ENCODE data around the gene UCP3. TPM values are rescaled to one million over a fixed set of nuclear protein-coding genes. Genes with fewer than 3 reads are reported as not detected.

Gene UCP3
- total RNA-seq, 1 experiment from 2014 or later, result 1.2 TPM

- Histone ChIP-seq H3F3A (ENCODE audit: low read length, unreplicated experiment) (no peaks in the 10 kb centered on the region), H3K27ac (ENCODE audit: low read length) (no peak overlapping the region), H3K4me1 (ENCODE audit: insufficient read depth, low read length) (no peaks in the 10 kb centered on the region), H3K9me2 (replicated peaks; ENCODE audit: low read length) (no peaks in the 10 kb centered on the region), H3K79me2 (ENCODE audit: low read length) (no peaks in the 10 kb centered on the region), H2AFZ (ENCODE audit: low read length) (no peak overlapping the region), H3K4me2 (ENCODE audit: low read length) (no peak overlapping the region), H3K9ac (ENCODE audit: low read length) (no peak overlapping the region), H4K20me1 (ENCODE audit: low read length) (no peaks in the 10 kb centered on the region), H3K4me3 (ENCODE audit: low read length) (no peak overlapping the region), H3K27me3 (ENCODE audit: low read length) (no peaks in the 10 kb centered on the region), H3K9me3 (ENCODE audit: low read length) (no peaks in the 10 kb centered on the region), H3K36me3 (ENCODE audit: low read depth, low read length) (no peaks in the 10 kb centered on the region)
- intact Hi-C loops (cut with micrococcal nuclease), result no loop called here
- ATAC-seq (no peak), DNase-seq (no peak)
- BruUV-seq (replicated peaks), result no TSS peak
- CTCF ChIA-PET, result no interaction called here
- no peak for TF ChIP-seq EZH2phosphoT487 (IDR thresholded peaks at IDR 0.05; ENCODE audit: borderline replicate concordance, low read length)
- TF ChIP-seq CTCF (conservative IDR thresholded peaks at IDR 0.05; ENCODE audit: low read depth, low read length), result no peak
- no peak for TF ChIP-seq EZH2 (IDR thresholded peaks at IDR 0.05; ENCODE audit: low read length, unreplicated experiment)
- POLR2A ChIA-PET (ENCODE audit: unreplicated experiment), result no interaction called here
Observed at GRCh38 chr11:74004046-74004695, 4.7 kb downstream of the UCP3 start.

- Histone ChIP-seq H3K9me2 (replicated peaks; ENCODE audit: low read length) (no peaks in the 10 kb centered on the region), H3K4me3 (ENCODE audit: low read length) (no peak overlapping the region), H3K36me3 (ENCODE audit: low read depth, low read length) (no peaks in the 10 kb centered on the region), H3F3A (ENCODE audit: low read length, unreplicated experiment) (no peaks in the 10 kb centered on the region), H3K27me3 (ENCODE audit: low read length) (no peaks in the 10 kb centered on the region), H4K20me1 (ENCODE audit: low read length) (no peaks in the 10 kb centered on the region), H2AFZ (ENCODE audit: low read length) (no peak overlapping the region), H3K9me3 (ENCODE audit: low read length) (no peaks in the 10 kb centered on the region), H3K79me2 (ENCODE audit: low read length) (no peaks in the 10 kb centered on the region), H3K4me2 (ENCODE audit: low read length) (no peak overlapping the region), H3K4me1 (ENCODE audit: insufficient read depth, low read length) (no peaks in the 10 kb centered on the region), H3K9ac (ENCODE audit: low read length) (no peak overlapping the region), H3K27ac (ENCODE audit: low read length) (no peak overlapping the region)
- intact Hi-C loops (cut with micrococcal nuclease), result no loop called here
- TF ChIP-seq EZH2 (IDR thresholded peaks at IDR 0.05; ENCODE audit: low read length, unreplicated experiment) (no peak), EZH2phosphoT487 (IDR thresholded peaks at IDR 0.05; ENCODE audit: borderline replicate concordance, low read length) (no peak), CTCF (conservative IDR thresholded peaks at IDR 0.05; ENCODE audit: low read depth, low read length) (no peak)
- DNase-seq (no peak), ATAC-seq (no peak)
- ChIA-PET CTCF (no interaction called here), POLR2A (ENCODE audit: unreplicated experiment) (no interaction called here)
- no TSS peak for BruUV-seq (replicated peaks)
Observed at GRCh38 chr11:74002832-74003231, 6.1 kb downstream of the UCP3 start.

GRCh38 chr11:74001822-74002286, 7.0 kb downstream of the UCP3 start:
- DNase-seq, result no peak
- no peaks in the 10 kb centered on the region for H3K36me3 ChIP-seq (ENCODE audit: low read depth, low read length)
- BruUV-seq (replicated peaks), result no TSS peak
- H4K20me1 ChIP-seq (ENCODE audit: low read length), result no peaks in the 10 kb centered on the region
- no peak for ATAC-seq
- TF ChIP-seq CTCF (conservative IDR thresholded peaks at IDR 0.05; ENCODE audit: low read depth, low read length) (no peak), EZH2phosphoT487 (IDR thresholded peaks at IDR 0.05; ENCODE audit: borderline replicate concordance, low read length) (no peak), EZH2 (IDR thresholded peaks at IDR 0.05; ENCODE audit: low read length, unreplicated experiment) (no peak)
- no peak overlapping the region for H3K9ac ChIP-seq (ENCODE audit: low read length)
- no peak overlapping the region for H3K27ac ChIP-seq (ENCODE audit: low read length)
- H3K4me2 ChIP-seq (ENCODE audit: low read length), result no peak overlapping the region
- no peak overlapping the region for H3K4me3 ChIP-seq (ENCODE audit: low read length)
- H3K79me2 ChIP-seq (ENCODE audit: low read length), result no peaks in the 10 kb centered on the region
- ChIA-PET CTCF (no interaction called here), POLR2A (ENCODE audit: unreplicated experiment) (interaction anchor here (0.5 kb wide), 1 partner anchor 504 kb away, joined by 3 read pairs; no protein-coding TSS in a partner anchor)
- no peaks in the 10 kb centered on the region for H3K27me3 ChIP-seq (ENCODE audit: low read length)
- H3K4me1 ChIP-seq (ENCODE audit: insufficient read depth, low read length), result peaks cover 2% of the 10 kb centered on the region
- peaks cover under 1% of the 10 kb centered on the region for H3F3A ChIP-seq (ENCODE audit: low read length, unreplicated experiment)
- intact Hi-C loops (cut with micrococcal nuclease), result no loop called here
- H2AFZ ChIP-seq (ENCODE audit: low read length), result no peak overlapping the region
- no peaks in the 10 kb centered on the region for H3K9me3 ChIP-seq (ENCODE audit: low read length)
- no peaks in the 10 kb centered on the region for H3K9me2 ChIP-seq (replicated peaks; ENCODE audit: low read length)

Measured in PC-3 (cell line).